Parathyroid adenoma (tissue), 2 donors: ENCODE measurements around the gene ERAP2.

ENCODE experiments used
- H2AFZ ChIP-seq: fragments of 300-600 bp; sonication (generic); one replicate; pipeline ENCODE4 v1.7.0; 2017; ENCODE audit warnings: antibody characterized with exemption, mild to moderate bottlenecking
- H3K27ac ChIP-seq: fragments of 300-600 bp; sonication (generic); one replicate; pipeline ENCODE4 v1.7.0; 2017
- H3K27me3 ChIP-seq: fragments of 300-600 bp; sonication (generic); one replicate; pipeline ENCODE4 v1.7.0; 2017; ENCODE audit warnings: low read length; ENCODE audit not compliant: control insufficient read depth, insufficient read depth
- H3K36me3 ChIP-seq: fragments of 300-600 bp; sonication (generic); one replicate; pipeline ENCODE4 v1.7.0; 2017; ENCODE audit warnings: low read length; ENCODE audit not compliant: control insufficient read depth, insufficient read depth
- H3K4me1 ChIP-seq: fragments of 300-600 bp; sonication (generic); one replicate; pipeline ENCODE4 v1.7.0; 2017; ENCODE audit warnings: control low read depth
- H3K4me2 ChIP-seq: fragments of 300-600 bp; sonication (generic); one replicate; pipeline ENCODE4 v1.7.0; 2017; ENCODE audit warnings: low read length
- H3K4me3 ChIP-seq: fragments of 300-600 bp; sonication (generic); one replicate; pipeline ENCODE4 v1.7.0; 2017; ENCODE audit warnings: low read depth, low read length
- H3K79me2 ChIP-seq: fragments of 300-600 bp; sonication (generic); one replicate; pipeline ENCODE4 v1.7.0; 2017; ENCODE audit warnings: control low read depth
- H3K9ac ChIP-seq: fragments of 300-600 bp; sonication (generic); one replicate; pipeline ENCODE4 v1.7.0; 2017; ENCODE audit warnings: mild to moderate bottlenecking
- H3K9me3 ChIP-seq: fragments of 300-600 bp; sonication (generic); one replicate; pipeline ENCODE4 v1.7.0; 2017; ENCODE audit warnings: low read length; ENCODE audit not compliant: control insufficient read depth
- CTCF ChIP-seq: fragments of 300-600 bp; sonication (generic); IDR thresholded peaks from one replicate; pipeline ENCODE4 v1.7.0; 2017; ENCODE audit warnings: antibody characterized with exemption, mild to moderate bottlenecking
- donor health status: primary hyperparathyroidism.

The ERAP2 gene, protein sequence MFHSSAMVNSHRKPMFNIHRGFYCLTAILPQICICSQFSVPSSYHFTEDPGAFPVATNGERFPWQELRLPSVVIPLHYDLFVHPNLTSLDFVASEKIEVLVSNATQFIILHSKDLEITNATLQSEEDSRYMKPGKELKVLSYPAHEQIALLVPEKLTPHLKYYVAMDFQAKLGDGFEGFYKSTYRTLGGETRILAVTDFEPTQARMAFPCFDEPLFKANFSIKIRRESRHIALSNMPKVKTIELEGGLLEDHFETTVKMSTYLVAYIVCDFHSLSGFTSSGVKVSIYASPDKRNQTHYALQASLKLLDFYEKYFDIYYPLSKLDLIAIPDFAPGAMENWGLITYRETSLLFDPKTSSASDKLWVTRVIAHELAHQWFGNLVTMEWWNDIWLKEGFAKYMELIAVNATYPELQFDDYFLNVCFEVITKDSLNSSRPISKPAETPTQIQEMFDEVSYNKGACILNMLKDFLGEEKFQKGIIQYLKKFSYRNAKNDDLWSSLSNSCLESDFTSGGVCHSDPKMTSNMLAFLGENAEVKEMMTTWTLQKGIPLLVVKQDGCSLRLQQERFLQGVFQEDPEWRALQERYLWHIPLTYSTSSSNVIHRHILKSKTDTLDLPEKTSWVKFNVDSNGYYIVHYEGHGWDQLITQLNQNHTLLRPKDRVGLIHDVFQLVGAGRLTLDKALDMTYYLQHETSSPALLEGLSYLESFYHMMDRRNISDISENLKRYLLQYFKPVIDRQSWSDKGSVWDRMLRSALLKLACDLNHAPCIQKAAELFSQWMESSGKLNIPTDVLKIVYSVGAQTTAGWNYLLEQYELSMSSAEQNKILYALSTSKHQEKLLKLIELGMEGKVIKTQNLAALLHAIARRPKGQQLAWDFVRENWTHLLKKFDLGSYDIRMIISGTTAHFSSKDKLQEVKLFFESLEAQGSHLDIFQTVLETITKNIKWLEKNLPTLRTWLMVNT

GRCh38 chr5:96876292-96876850 is at the start of gene ERAP2:
Gene ERAP2, plus strand, starts transcription at chr5:96876500. Its CDS starts 3,186 bp downstream, at chr5:96879686.
- Histone ChIP-seq H2AFZ (peak within 1 kb of the TSS; percentile 74), H3K9me3 (no peaks in the 10 kb centered on the region), H3K4me1 (peaks cover 20% of the 10 kb centered on the region), H3K4me3 (peak within 1 kb of the TSS; percentile 75), H3K27ac (peak within 1 kb of the TSS; percentile 72), H3K9ac (no peak within 1 kb of the TSS), H3K27me3 (no peaks in the 10 kb centered on the region), H3K79me2 (no peaks in the 10 kb centered on the region), H3K36me3 (no peaks in the 10 kb centered on the region), H3K4me2 (peak within 1 kb of the TSS; percentile 87)
- no peak for TF ChIP-seq CTCF

- Histone ChIP-seq H2AFZ (no peak overlapping the region), H3K27ac (no peak overlapping the region), H3K9me3 (no peaks in the 10 kb centered on the region), H3K4me1 (peaks cover 5% of the 10 kb centered on the region), H3K9ac (no peak overlapping the region), H3K79me2 (no peaks in the 10 kb centered on the region), H3K27me3 (no peaks in the 10 kb centered on the region), H3K4me3 (no peak overlapping the region), H3K4me2 (no peak overlapping the region), H3K36me3 (no peaks in the 10 kb centered on the region)
- no peak for TF ChIP-seq CTCF
Measured at GRCh38 chr5:96829297-96829696, 47.0 kb upstream of the ERAP2 start.

GRCh38 chr5:96834016-96834415 is 42.3 kb upstream of the ERAP2 start:
- Histone ChIP-seq H2AFZ (no peak overlapping the region), H3K27me3 (no peaks in the 10 kb centered on the region), H3K9me3 (no peaks in the 10 kb centered on the region), H3K79me2 (no peaks in the 10 kb centered on the region), H3K4me2 (no peak overlapping the region), H3K4me3 (no peak overlapping the region), H3K36me3 (no peaks in the 10 kb centered on the region), H3K9ac (no peak overlapping the region), H3K27ac (no peak overlapping the region), H3K4me1 (no peaks in the 10 kb centered on the region)
- no peak for TF ChIP-seq CTCF

DNA sequence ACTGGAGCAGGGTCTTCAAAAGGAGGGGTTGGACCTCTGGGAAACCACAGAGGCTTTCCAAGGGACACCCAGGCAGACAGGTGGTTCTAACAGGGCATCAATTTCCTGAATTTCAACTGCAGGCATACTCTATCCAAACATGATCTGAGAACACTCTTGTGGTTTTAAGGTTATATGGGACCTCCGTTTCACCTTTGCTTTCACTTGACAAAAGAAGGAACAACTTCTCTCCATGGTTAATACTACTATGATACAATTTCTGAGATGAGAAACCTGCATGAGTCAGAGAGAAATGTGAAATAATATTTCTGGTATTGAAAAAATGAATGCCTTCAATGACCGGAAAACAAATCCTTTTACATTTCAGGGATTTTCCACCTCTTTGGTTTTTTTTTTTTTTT is 40.5 kb upstream of the ERAP2 start:
- no peak overlapping the region for H3K27ac ChIP-seq
- H2AFZ ChIP-seq: no peak overlapping the region
- no peaks in the 10 kb centered on the region for H3K9me3 ChIP-seq
- no peak overlapping the region for H3K9ac ChIP-seq
- H3K4me2 ChIP-seq: no peak overlapping the region
- H3K36me3 ChIP-seq: no peaks in the 10 kb centered on the region
- no peak for TF ChIP-seq CTCF
- no peaks in the 10 kb centered on the region for H3K79me2 ChIP-seq
- no peaks in the 10 kb centered on the region for H3K4me1 ChIP-seq
- H3K27me3 ChIP-seq: no peaks in the 10 kb centered on the region
- no peak overlapping the region for H3K4me3 ChIP-seq
